Activated T-cell treated with anti-CD3 and anti-CD28 coated beads, Interleukin-2, amount 50 U/mL, for 48 hours (primary cell): ENCODE data around the gene FAM98B.

ENCODE experiments used
- DNase-seq, 2 experiments: peaks; one replicate each; pipeline ENCODE4 v3.0.0-alpha.2; 2020

Gene FAM98B

DNA sequence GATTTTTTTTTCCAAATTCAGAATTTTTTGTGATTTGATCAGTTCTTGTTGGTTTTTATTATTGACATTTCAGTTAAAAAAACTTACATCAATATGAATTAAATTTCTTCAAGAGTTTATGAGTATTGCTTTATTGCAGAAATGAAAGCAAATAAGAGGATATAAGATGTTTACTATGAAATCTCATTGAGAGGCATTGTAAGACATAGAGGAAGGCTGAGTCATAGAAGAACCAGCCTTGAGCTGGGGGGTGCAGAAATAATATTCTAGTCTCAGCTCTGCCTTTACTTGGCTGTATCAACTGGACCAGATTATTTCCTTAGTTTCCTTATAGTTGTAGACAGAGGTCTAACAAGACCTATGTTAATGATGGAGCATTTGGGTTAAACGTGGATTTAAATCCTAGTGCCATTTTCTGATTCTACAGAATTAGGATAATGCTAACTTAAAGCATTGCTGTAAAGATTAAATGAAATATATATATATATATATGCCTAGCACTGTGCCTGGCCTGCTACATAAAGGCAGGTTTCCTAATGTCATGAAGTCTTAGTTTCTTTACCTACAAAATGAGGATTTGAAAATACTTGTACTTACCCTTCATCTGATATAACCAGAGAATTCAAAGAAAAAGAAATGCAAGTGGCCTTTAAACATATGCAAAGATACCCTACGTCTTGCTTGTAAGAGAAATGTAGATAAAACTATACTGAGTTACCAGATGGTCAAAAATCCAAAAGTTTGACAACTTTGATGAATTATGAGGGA lies 7.3 kb downstream of the FAM98B start:
- DNase-seq, result no peak

DNA sequence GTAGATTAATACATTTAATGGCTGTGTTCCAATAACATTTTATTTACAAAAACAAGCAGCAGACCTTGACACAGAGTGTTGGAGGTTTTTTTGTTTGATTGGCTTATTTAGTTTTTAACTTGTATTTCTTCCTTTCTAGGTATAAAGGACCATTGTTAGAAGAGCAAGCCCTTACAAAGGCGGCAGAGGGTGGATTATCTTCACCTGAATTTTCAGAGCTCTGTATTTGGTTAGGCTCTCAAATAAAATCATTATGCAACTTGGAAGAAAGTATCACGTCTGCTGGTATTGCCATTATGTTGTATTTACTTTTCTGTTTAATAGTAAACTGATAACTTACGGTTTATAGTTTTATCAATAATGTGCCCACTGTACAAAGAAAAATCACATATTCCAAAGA lies 10.0 kb downstream of the FAM98B start:
- DNase-seq, result no peak

DNA sequence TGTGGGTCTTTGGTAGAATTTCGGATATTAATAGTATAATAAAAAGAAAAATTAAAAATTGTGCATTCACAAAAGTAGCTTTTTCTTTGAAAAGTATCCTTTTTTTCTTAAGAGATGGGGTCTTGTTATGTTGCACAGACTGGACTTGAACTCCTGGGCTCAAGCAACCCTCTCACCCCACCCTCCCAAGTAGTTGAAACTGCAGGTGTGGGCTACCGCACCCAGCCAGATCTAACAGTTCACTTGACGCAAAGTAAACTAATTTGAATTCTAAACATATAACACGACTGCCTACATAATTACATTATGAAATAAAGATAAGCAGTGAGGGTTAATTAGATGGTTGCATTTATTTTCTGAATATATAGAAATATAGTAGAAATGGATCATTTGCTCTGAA lies 10.7 kb downstream of the FAM98B start:
- no peak for DNase-seq

DNA sequence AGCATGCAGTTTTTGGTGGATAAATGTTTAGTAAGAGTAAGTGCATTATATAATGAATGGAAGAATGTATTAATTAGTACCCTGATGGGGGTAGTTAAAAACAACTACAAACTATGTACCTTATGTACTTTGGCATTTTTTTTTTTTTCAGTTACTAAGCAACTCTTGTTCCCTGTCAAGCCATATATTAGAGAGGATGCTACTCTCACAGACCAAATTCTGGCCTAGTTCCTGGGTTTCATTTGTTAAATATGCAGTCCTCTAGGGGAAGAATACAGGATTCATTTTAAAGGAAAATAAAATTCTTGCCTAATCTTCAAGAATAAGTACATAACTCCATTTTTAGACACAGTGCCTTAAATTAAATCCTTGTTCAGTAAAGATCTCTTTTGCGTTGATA lies 16.9 kb downstream of the FAM98B start:
- DNase-seq, result no peak

DNA sequence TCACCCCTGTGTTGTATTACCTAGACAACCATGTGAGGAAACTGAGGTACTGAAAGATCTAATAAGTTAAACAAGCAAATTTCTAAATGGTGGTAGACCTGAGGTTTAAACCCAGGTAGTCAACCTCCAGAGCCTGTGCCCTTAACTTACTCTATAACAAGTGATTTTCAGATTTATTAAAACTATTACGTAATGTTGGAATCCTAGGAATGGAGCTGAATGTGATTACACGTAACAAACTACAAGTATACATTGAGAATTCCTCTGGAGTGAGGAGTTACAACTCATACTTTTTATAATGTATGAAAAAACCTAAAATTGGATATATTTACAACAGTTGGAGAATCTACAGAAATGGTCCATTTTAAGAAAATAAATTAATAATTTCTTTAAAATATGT lies 18.0 kb downstream of the FAM98B start:
- DNase-seq, result no peak

DNA sequence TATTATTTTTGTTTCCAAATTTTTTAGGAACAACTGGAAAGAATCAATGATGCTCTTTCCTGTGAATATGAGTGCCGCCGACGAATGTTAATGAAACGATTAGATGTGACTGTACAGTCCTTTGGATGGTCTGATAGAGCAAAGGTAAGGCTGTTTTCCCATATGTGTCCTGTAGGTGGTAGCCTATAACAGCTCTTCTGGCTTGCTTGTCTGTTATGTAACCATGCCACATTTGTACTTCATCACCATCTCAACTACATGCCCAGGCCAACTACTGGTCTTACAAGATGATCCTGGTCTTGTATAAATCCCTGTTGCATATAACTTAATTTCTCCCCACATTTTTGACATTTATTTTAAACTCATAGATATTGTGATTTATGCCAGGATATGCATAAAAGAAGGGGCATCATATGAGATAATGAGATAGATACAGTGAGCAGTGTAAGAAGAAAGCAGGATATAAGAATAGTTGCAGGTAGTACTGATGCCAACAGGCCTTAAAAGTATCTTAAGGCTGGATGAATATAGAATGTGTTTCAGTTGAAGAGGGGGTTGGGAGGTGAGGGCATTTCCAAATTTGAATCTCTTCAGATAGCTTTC lies 20.3 kb downstream of the FAM98B start:
- DNase-seq, result no peak

DNA sequence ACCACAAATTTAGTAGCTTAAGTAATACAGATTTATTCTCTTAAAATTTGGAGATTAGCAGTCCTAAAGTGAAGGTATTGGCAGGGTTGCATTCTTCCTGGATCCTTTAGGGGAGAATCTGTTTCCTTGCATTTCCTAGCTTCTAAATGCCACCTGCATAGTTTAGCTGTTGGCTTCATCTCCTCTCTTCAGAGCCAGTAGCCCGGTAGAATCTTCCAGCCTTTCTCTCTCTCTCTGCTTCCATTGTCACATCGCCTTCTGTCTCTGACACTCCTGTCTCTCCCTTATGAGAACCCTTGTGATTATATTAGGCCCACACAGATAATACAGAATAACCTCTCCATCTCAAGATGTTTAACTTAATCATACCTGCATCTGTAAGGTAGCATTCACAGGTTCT lies 21.4 kb downstream of the FAM98B start:
- no peak for DNase-seq

DNA sequence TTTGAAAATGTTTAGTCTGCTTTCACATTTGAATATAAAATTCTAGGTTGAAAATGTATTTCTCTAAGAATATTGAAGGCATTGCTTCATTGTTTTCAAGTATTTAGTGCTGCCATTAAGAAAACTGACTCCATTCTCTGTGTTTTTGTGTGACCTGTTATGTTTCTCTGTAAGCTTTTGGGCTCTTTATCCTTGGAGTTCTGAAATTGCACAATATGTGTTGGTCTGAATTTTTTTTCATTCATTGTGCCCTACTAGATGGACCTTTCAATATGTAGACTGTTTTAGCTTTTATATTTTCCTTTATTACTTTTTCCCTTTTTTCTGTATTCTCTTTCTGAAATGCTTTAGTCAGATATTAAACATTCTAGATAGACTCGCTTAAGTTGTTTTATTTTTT lies 22.2 kb downstream of the FAM98B start:
- DNase-seq, result no peak

DNA sequence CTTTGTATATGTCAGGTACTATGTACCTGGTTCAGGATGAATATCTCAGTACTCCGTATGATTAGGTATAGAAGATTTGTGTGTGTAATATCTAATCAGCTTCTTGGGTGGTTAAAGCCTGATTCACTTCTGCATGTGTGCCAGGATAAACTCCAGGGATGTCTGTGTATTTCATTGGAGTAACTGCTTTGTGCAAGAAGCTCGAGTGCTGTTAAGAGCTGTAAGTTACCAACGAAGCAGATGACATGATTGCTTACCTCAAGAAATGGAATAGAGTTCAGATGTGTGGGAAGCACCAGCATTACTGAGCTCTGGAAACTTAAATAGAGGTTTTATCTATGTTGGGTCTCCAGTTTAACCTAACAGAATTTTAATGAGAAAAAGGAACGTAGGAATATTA lies 23.7 kb downstream of the FAM98B start:
- DNase-seq, result no peak

DNA sequence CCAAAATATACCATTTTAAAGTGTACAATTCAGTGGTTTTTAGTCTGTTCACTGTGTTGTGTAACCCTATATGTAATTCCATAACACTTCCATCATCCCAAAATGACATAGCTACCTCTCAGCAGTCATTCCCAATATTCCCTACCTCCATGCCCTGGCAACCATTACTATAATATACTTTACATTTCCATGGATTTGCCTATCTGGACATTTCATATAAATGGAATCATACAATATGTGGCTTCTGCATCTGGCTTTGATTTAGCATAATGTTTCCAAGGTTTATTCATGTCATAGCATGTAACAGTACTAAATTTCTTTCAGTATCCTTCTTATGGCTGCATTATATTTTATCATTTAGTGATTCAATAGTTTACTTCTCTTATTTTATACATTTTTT lies 25.3 kb downstream of the FAM98B start:
- no peak for DNase-seq

DNA sequence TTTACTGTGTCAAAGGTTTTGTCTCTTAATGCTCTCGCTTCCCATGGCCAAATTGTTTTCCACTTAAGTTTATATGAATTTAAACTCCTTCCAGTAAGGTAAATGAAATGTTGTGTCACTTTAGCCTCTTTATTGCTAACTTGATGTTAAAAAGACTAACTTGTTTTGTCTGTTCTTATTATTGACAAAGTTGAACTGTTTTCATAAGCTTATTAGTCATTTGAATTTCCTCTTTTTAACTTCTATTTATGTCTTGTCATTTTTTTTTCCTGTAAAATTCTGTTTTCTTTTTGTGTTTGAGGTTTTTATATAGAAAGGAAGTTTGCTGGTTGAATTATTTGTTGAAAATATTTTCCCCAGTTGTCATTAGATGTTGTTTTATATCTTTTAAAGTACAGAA lies 25.8 kb downstream of the FAM98B start:
- no peak for DNase-seq

DNA sequence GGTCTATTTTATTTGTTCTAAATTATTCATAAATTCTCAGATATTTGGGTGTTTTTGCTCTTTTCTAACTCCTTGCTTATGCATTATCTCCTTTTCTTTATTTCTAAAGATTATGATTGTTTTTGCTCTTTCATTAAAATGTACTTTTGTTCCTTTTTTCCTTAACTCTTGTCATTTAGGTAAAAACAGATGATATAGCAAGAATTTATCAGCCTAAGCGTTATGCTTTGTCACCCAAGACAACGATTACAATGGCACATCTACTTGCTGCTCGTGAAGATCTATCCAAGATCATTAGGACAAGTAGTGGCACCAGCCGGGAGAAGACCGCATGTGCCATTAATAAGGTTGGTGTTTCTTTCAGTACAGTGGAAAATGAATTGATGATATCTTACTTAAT lies 27.2 kb downstream of the FAM98B start:
- no peak for DNase-seq

DNA sequence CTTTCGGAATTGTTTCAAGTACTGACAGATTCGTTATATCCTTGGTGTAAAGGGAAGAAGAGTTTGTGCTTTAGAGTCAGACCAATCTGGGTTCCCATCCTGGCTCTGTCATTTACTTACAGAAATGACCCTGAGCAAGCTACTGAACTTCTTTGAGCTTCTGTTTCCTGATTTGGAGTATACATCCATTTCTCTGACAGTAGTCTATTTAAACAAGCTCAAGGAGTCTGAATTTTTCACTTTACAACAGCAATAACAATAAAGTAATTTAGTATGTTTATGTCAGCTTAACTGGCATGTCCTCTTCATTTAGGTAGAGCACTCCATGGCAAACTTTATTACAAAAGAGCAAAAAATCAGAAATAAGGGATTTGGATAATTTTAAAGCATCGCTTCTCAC lies 27.8 kb downstream of the FAM98B start:
- no peak for DNase-seq

DNA sequence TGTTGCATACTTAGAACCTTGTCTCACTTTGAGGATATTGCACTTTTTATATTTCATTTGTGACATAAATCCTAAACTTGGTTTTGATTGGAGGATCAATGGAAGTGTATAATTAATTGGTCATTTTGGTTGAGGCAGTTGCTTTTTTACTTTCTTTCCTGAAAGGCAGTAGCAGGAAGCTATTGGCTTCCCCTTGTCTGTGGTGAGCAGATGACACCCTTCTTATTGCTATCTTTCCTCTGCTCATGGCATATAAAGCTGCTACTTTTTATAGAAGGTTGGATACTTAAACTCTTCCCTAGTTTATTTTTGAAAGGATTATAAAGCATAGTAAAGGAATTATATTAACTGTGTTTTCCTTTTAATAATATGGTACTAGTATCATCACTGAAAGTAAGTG lies 28.6 kb downstream of the FAM98B start:
- DNase-seq, result no peak

DNA sequence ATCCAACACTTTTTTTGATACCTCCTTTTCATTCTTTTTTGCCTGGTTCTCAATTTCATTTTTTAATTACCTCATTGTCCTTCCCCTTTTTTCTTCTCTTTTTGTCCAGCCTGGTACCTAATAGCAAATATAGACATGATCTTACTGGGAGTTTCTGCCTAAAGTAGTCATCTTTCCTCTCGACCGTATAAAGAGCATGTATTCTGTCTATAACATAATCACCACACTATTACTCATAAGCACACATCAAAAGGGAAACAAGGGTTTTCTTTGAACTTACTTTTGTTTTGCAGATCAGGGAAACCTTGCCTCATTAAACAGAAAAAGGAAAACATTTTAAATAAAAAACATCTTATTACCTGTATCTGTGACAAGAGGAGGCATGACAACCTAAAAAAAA lies 33.0 kb downstream of the FAM98B start:
- DNase-seq, result no peak

DNA sequence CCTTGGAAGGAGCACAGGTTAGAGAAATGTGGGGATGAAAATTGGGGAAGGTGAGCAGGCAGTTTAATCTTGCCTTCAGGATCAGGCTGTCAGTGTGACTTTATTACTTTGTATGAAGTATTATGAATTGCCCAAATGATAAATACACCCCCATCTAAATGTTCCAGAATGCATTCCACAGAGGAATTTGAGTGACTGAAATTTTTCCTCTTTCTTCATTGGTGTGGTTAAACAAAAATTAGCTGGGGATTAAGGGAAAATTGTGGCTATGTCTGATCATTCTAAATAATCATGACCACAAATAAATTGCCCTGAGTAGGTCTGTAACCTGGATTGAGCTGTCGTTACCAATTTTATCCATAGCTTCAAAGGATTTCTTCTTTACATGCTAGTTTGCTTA lies 33.5 kb downstream of the FAM98B start:
- DNase-seq, result no peak

DNA sequence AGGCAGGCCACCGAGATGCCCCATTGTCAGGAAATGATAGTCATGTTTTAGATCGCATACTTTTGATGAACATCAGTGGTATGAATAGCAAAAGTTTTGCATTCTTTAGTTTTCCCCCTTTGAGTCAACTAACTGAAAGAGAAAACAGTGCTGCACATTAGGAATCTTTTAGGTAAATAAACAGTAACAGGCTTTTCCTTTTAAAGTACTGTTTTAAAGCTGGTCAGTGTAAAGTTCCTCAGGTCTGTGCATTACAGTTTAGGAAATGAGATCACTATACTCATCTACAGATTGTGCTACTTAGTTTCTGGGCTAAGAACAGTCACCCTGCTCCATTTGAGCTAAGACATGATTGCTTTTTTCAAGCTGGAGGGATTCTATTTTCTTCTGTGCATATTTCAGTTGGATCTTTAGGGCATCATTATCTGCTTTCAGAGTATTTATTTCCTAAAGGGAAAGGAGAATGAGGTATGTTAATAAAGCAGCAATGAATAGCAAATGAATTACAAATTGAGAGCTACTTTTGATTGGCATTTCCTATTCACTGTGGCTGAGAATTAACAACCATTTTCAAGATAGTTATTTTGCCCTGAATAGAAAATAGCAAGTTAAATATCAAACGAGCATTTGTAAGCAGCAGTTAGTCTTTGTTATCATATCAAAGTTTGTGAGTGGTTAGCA lies 36.5 kb downstream of the FAM98B start:
- no peak for DNase-seq

DNA sequence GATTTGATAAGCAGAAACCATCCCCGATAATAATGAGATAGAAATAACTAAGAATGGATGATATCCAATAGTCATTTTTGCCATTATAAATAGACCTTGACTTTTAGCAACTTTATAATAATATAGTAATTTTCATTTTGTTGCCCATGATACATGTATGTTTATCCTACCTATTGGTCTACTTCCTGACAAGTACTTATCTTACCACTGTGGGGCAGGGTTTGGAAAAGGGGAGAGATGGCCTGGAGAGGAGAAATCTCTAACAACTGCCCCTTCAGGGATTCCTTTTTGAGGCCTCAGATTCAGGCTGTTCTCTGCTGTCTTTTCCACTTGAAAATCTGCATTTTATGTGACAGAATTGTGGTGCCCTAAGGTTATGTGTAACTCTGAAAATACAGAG lies 42.2 kb downstream of the FAM98B start:
- no peak for DNase-seq

DNA sequence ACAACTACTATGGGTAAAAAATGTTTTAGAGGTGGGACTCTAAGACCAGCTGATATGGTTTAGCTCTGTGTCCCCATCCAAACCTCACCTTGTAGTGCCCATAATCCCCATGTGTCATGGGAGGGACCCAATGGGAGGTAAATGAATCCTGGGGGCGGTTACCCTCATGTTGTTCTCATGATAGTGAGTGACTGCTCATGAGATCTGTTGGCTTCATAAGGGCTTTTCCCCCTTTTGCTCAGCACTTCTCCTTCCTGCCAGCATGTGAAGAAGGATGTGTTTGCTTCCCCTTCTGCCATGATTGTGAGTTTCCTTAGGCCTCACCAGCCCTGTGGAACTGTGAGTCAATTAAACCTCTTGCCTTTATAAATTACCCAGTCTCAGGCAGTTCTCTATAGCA lies 45.7 kb downstream of the FAM98B start:
- no peak for DNase-seq

DNA sequence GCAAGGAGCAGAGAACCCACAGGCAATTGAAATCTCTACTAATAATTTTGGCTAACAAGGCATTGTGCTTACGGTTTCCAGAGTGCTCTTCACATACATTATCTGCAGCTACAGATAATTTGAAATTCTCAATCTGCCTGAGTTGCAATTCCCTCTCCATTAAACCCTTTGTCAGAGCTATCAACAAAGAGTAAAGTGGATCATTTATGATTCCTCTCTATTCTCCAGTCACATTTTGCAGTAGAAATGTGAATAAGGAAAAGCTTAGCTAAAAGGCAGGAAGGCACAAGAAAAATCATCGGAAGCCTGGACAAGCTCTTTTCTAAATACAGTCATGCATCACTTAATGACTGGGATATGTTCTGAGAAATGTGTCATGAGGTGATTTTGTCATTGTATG lies 49.6 kb downstream of the FAM98B start:
- DNase-seq, result no peak

DNA sequence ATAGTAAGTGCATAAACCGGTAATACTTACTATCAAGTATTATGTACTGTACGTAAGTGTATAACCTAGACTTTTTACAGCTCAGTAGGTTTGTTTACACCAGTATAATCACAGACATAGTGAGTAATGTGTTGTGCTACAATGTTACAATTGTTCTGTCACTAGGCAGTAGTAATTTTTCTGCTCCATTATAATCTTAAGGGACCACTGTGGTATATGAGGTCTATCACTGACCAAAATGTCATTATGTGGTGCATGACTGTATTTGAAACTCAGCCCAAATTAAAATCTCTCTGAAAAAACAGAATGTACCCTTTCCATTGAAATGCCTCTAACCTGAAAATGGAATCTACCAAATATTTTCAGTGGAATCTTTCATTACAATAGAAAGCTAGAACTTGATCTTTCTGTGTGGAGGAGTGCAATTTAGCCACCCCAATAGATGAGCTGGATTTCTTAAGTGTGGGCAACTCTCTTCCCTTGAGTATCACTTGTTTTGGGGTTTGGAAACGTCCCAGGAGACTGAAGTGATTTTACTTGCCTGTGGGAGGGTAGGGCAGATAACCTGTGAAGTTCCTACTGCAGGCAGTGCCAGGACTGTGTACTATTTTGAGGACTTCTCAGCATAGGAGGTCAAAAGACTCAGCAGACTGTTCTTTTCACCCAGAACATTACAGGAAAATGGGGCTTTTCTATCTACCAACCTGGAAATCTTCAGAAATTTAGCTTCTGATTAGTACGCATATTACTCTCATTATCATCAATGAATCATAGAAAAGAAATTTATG lies 50.9 kb downstream of the FAM98B start:
- DNase-seq, result no peak

DNA sequence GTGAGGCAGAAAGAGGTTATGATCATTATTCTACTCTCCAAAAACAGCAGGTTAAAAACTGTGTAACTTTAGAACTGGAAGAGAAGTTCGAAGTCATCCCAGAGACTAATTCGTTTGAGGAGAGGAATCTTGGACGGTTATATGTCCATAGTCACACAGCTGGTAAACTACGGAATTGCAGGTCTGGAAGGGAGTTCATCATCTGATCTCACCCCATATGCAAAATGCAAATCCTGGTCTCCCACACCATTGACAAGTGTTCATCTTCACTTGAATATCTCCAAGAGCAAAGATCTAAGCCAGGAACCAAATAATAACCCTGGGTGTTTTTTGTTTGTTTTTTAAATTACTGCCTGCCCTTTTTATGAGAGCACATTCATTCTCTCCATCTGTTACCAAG lies 53.1 kb downstream of the FAM98B start:
- DNase-seq, result no peak

DNA sequence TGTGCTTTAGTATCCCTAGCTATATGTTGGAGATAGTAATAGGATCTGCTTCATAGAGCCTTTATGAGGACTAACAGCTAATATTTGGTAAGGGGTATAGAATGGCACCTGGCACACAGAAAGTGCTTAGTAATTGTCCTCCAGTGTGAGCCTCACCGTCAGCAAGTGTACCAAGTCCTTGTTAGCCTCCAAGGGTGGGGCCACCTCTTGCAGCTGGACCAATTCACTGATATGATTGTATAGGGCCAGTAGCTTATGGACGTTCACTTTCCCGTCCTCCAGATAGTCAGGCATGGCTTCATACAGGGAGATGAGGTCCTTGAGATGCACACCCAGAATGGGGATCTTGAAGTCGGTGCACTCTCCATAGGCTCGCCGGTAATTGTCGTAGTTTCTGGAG lies 53.6 kb downstream of the FAM98B start:
- no peak for DNase-seq

DNA sequence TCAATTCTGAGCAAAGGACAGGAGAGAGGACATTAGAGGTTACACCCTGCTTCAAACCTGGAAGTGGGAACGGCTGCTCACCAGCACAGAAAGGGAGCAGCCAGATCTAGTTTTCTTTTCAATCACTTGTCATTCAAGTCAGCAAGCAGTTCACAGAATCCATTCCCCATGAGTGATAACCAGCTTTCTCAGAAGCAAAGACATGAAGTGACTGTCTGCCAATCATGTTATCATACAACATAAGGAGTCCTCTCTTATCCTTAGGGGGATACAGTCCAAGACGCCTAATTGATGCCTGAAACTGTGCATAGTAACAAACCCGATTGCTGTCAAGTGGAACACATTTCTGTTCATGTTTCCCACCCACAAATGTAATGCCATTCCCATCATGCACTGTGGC lies 54.7 kb downstream of the FAM98B start:
- no peak for DNase-seq
